Loucy (cell line): Measurements from ENCODE around the gene SIGLEC15.

Experiments used
- H2AFZ ChIP-seq: fragments of 200-600 bp; sonication (generic); 2 replicates; pipeline ENCODE4 v1.6.0; 2016; ENCODE audit warnings: antibody characterized with exemption, mild to moderate bottlenecking, low read length, moderate library complexity
- H3F3A ChIP-seq: fragments of 200-600 bp; 2 replicates; pipeline ENCODE4 v1.6.0; 2016; ENCODE audit warnings: antibody characterized with exemption, low read depth, mild to moderate bottlenecking
- H3K27me3 ChIP-seq: fragments of 200-600 bp; sonication (generic); 2 replicates; pipeline ENCODE4 v1.6.1; 2014; ENCODE audit warnings: low read length, mild to moderate bottlenecking; ENCODE audit not compliant: insufficient read depth, poor library complexity, severe bottlenecking
- H3K36me3 ChIP-seq: fragments of 200-600 bp; sonication (generic); 2 replicates; pipeline ENCODE4 v1.6.1; 2016; ENCODE audit warnings: low read length; ENCODE audit not compliant: insufficient read depth
- H3K4me1 ChIP-seq: fragments of 200-600 bp; sonication (generic); 2 replicates; pipeline ENCODE4 v1.5.1; 2014; ENCODE audit warnings: low read length, mild to moderate bottlenecking; ENCODE audit not compliant: insufficient read depth, poor library complexity, severe bottlenecking
- H3K4me2 ChIP-seq: fragments of 200-600 bp; sonication (generic); 2 replicates; pipeline ENCODE4 v1.6.0; 2014; ENCODE audit warnings: antibody characterized with exemption, low read length, low read depth, mild to moderate bottlenecking; ENCODE audit not compliant: poor library complexity, severe bottlenecking
- H3K4me3 ChIP-seq: fragments of 200-600 bp; sonication (generic); 2 replicates; pipeline ENCODE4 v1.5.1; 2014; ENCODE audit warnings: low read length, mild to moderate bottlenecking, mixed read lengths; ENCODE audit not compliant: poor library complexity, severe bottlenecking
- H3K79me2 ChIP-seq: fragments of 200-600 bp; sonication (generic); 2 replicates; pipeline ENCODE4 v1.6.1; 2014; ENCODE audit warnings: low read length; ENCODE audit not compliant: insufficient read depth
- H3K9ac ChIP-seq: fragments of 200-600 bp; sonication (generic); 2 replicates; pipeline ENCODE4 v1.6.0; 2014; ENCODE audit warnings: mild to moderate bottlenecking, low read depth, low read length, moderate library complexity; ENCODE audit not compliant: poor library complexity, severe bottlenecking
- H3K9me2 ChIP-seq: fragments of 200-600 bp; sonication (generic); replicated peaks from 2 replicates; pipeline ENCODE4 v1.6.1; 2016; ENCODE audit warnings: low read depth, low read length, mixed read lengths
- H3K9me3 ChIP-seq: fragments of 200-600 bp; sonication (generic); 2 replicates; pipeline ENCODE4 v1.6.1; 2014; ENCODE audit warnings: mild to moderate bottlenecking, antibody characterized with exemption, low read length, low read depth; ENCODE audit not compliant: insufficient read depth
- H4K20me1 ChIP-seq: fragments of 200-600 bp; sonication (generic); 2 replicates; pipeline ENCODE4 v1.6.0; 2014; ENCODE audit warnings: antibody characterized with exemption, low read length, mild to moderate bottlenecking; ENCODE audit not compliant: insufficient read depth, poor library complexity, severe bottlenecking
- EZH2phosphoT487 ChIP-seq: fragments of 200-600 bp; IDR thresholded peaks from 2 replicates; pipeline ENCODE4 v1.6.1; 2018; ENCODE audit warnings: antibody characterized with exemption, mild to moderate bottlenecking, moderate library complexity, borderline replicate concordance
- TF ChIP-seq, protein P1 (sequence below): fragments of 200-600 bp; sonication (generic); conservative IDR thresholded peaks from 2 replicates; pipeline ENCODE4 v1.5.1; 2014; ENCODE audit warnings: mild to moderate bottlenecking, antibody characterized with exemption, low read length

Gene SIGLEC15

DNA sequence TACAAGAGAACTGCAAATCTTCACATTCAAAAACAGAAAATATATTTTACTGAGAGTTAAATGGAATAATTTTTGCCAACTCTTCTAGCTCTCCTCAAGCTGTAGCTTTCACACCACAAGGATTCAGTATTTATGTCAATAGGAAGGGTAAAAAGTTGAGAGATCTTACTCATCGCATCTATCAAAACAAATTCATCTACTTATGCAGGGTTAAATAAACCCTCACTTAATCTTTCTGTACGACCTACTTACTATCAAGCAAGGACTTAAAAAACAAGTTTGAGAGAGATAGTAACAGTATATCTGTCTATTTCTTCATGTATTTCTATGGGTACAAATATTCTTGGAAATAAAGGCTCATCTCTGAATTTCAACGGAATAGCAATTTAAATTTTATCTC lies 35.5 kb downstream of the SIGLEC15 start:
- H3K36me3 ChIP-seq, result peaks cover 94% of the 10 kb centered on the region
- H3K79me2 ChIP-seq, result no peaks in the 10 kb centered on the region
- H3K9me3 ChIP-seq, result no peaks in the 10 kb centered on the region
- H3K4me3 ChIP-seq, result no peak overlapping the region
- TF ChIP-seq, protein P1, sequence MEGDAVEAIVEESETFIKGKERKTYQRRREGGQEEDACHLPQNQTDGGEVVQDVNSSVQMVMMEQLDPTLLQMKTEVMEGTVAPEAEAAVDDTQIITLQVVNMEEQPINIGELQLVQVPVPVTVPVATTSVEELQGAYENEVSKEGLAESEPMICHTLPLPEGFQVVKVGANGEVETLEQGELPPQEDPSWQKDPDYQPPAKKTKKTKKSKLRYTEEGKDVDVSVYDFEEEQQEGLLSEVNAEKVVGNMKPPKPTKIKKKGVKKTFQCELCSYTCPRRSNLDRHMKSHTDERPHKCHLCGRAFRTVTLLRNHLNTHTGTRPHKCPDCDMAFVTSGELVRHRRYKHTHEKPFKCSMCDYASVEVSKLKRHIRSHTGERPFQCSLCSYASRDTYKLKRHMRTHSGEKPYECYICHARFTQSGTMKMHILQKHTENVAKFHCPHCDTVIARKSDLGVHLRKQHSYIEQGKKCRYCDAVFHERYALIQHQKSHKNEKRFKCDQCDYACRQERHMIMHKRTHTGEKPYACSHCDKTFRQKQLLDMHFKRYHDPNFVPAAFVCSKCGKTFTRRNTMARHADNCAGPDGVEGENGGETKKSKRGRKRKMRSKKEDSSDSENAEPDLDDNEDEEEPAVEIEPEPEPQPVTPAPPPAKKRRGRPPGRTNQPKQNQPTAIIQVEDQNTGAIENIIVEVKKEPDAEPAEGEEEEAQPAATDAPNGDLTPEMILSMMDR, result no peak
- TF ChIP-seq EZH2phosphoT487, result no peak
- no peaks in the 10 kb centered on the region for H4K20me1 ChIP-seq
- H3K9me2 ChIP-seq, result no peaks in the 10 kb centered on the region
- H3F3A ChIP-seq, result no peaks in the 10 kb centered on the region
- H2AFZ ChIP-seq, result no peak overlapping the region
- no peak overlapping the region for H3K4me2 ChIP-seq
- no peaks in the 10 kb centered on the region for H3K27me3 ChIP-seq
- no peak overlapping the region for H3K9ac ChIP-seq
- no peaks in the 10 kb centered on the region for H3K4me1 ChIP-seq

DNA sequence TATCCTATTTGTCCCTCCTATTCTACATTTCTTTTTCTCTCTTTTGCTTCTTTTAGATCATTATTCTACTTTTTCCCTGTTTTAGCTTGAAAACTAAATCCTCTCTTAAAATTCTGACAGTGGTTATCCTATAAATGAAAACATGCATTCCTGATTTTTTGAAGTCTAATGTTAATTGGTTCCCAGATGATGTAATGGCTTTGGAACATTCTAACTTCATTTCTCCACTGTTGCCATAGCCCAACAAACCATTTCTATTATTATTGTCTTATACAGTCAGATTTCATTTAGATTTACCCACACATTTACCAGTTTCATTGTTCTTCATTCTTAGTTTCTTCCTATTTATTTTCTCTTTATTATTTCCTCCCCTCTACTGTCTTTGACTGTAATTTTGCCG lies 36.5 kb downstream of the SIGLEC15 start:
- Histone ChIP-seq H3K4me1 (no peaks in the 10 kb centered on the region), H3K4me2 (no peak overlapping the region), H3K27me3 (no peaks in the 10 kb centered on the region), H3K9me2 (no peaks in the 10 kb centered on the region), H3K36me3 (peaks cover 94% of the 10 kb centered on the region), H4K20me1 (no peaks in the 10 kb centered on the region), H3K4me3 (no peak overlapping the region), H3K9me3 (no peaks in the 10 kb centered on the region), H3K79me2 (no peaks in the 10 kb centered on the region), H3F3A (no peaks in the 10 kb centered on the region), H2AFZ (no peak overlapping the region), H3K9ac (no peak overlapping the region)
- TF ChIP-seq EZH2phosphoT487, result no peak
- TF ChIP-seq, protein P1, result no peak

DNA sequence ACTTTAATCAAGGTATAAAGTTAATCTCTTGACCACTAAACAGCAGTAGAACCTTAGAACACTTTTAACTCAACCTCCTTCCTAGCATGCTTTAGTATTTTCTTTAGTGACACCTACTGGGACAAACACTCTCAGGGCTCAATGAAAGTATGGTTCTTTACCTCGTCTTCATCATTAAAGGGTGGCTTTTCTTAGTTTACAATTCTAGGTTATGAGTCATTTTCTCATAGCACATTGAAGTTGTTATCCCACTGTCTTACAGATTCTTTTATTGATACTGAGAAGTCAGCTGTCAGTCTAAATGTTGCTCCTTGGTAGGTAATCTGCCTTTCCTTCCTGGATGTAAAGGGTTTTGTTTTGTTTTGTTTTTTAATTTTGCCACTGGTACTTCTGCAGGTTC lies 38.0 kb downstream of the SIGLEC15 start:
- H4K20me1 ChIP-seq, result no peaks in the 10 kb centered on the region
- no peak overlapping the region for H3K4me3 ChIP-seq
- no peaks in the 10 kb centered on the region for H3K9me3 ChIP-seq
- no peaks in the 10 kb centered on the region for H3K4me1 ChIP-seq
- H3K27me3 ChIP-seq, result no peaks in the 10 kb centered on the region
- no peak overlapping the region for H3K4me2 ChIP-seq
- no peaks in the 10 kb centered on the region for H3K9me2 ChIP-seq
- H3K79me2 ChIP-seq, result no peaks in the 10 kb centered on the region
- no peak overlapping the region for H2AFZ ChIP-seq
- no peaks in the 10 kb centered on the region for H3F3A ChIP-seq
- no peak for TF ChIP-seq EZH2phosphoT487
- TF ChIP-seq, protein P1, result peak; percentile 21; the same call in 1 of the 2 replicates
- H3K9ac ChIP-seq, result no peak overlapping the region
- peaks cover 92% of the 10 kb centered on the region for H3K36me3 ChIP-seq
